ENCODE measurements around the gene ARL1.
"Not testable (repeated sequence)": the region's sequence is repeated elsewhere in the genome, so short reads cannot be mapped to it uniquely, and the experiment has no call there.

ARL1 gene

GRCh38 chr12:101410169-101410568, 2.6 kb upstream of the ARL1 start:
- not testable (repeated sequence) for H3K9me3 ChIP-seq (ENCODE audit: control insufficient read depth in 1 of 2, low read length in 2 of 2); H3K27me3 ChIP-seq (ENCODE audit: control insufficient read depth in 1 of 2, insufficient read depth in 2 of 2, low read length in 2 of 2); H3K36me3 ChIP-seq (ENCODE audit: control insufficient read depth in 1 of 2, insufficient read depth in 2 of 2, low read length in 2 of 2); H3K27ac ChIP-seq (ENCODE audit: low read depth, low read length); H3K4me3 ChIP-seq (ENCODE audit: low read depth in 1 of 2, low read length in 2 of 2); H3K9ac ChIP-seq (ENCODE audit: low read depth in 1 of 2, low read length in 2 of 2)
- peaks cover 11 to 18% of the 10 kb centered on the region in 2 donors for H3K4me1 ChIP-seq (ENCODE audit: control insufficient read depth in 1 of 2, insufficient read depth in 2 of 2, low read length in 2 of 2)

DNA sequence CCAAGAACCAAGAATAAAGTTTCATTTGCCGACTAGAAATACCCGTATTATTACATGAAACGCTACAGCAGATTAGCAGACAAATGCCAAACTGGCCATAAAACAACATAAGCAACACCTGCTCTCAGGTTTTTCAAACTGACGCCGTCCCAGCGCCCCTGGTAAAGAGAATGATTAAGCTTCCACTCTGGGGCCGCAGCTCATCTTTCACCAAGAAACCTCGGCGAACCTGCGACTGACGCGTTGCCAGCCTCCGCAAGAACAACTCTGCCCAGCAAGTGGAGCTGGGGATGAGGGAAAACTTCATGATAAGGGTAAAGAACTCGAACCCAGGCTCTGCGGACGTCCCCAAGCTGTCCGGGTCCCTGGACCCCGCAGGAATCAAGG, 530 bp downstream of the ARL1 start:
- no peaks in the 10 kb centered on the region for H3K27me3 ChIP-seq (ENCODE audit: control insufficient read depth in 1 of 2, insufficient read depth in 2 of 2, low read length in 2 of 2)
- H3K9ac ChIP-seq (ENCODE audit: low read depth in 1 of 2, low read length in 2 of 2) = peak overlapping the region; percentile 89 to 97
- H3K4me3 ChIP-seq (ENCODE audit: low read depth in 1 of 2, low read length in 2 of 2) = peak overlapping the region; percentile 83 to 98
- H3K36me3 ChIP-seq (ENCODE audit: control insufficient read depth in 1 of 2, insufficient read depth in 2 of 2, low read length in 2 of 2) = peaks cover 0 to 3% of the 10 kb centered on the region in 2 donors
- H3K4me1 ChIP-seq (ENCODE audit: control insufficient read depth in 1 of 2, insufficient read depth in 2 of 2, low read length in 2 of 2) = peaks cover 11 to 18% of the 10 kb centered on the region in 2 donors
- no peaks in the 10 kb centered on the region for H3K9me3 ChIP-seq (ENCODE audit: control insufficient read depth in 1 of 2, low read length in 2 of 2)
- peak overlapping the region; percentile 82 for H3K27ac ChIP-seq (ENCODE audit: low read depth, low read length)

GRCh38 chr12:101391181-101391580, 16.4 kb downstream of the ARL1 start:
- H3K4me3 ChIP-seq (ENCODE audit: low read depth in 1 of 2, low read length in 2 of 2); H3K9ac ChIP-seq (ENCODE audit: low read depth in 1 of 2, low read length in 2 of 2); H3K27ac ChIP-seq (ENCODE audit: low read depth, low read length); H3K9me3 ChIP-seq (ENCODE audit: control insufficient read depth in 1 of 2, low read length in 2 of 2); H3K4me1 ChIP-seq (ENCODE audit: control insufficient read depth in 1 of 2, insufficient read depth in 2 of 2, low read length in 2 of 2); H3K27me3 ChIP-seq (ENCODE audit: control insufficient read depth in 1 of 2, insufficient read depth in 2 of 2, low read length in 2 of 2): not testable (repeated sequence)
- H3K36me3 ChIP-seq (ENCODE audit: control insufficient read depth in 1 of 2, insufficient read depth in 2 of 2, low read length in 2 of 2) = peaks cover 25 to 50% of the 10 kb centered on the region in 2 donors

DNA sequence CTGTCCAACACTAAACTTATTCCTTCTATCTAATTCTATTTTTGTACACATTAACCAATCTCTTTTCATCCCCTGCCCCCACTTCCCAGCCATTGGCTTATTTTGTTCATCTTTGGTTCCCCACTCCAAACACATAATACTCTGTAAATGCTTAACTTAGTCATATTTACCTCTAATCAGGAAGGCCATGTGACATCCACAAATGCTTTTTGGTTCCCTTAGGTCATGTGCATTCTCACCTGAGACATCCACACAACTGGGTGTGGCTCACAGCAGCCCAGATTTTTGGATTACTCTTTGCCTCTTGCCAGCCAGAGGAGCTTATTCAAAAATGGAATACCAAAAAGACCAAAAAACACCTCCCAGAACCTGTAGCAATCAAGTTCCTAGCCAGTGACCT, 28.4 kb downstream of the ARL1 start:
- Histone ChIP-seq H3K27ac (ENCODE audit: low read depth, low read length) (no peak overlapping the region), H3K4me1 (ENCODE audit: control insufficient read depth in 1 of 2, insufficient read depth in 2 of 2, low read length in 2 of 2) (no peaks in the 10 kb centered on the region), H3K9ac (ENCODE audit: low read depth in 1 of 2, low read length in 2 of 2) (no peak overlapping the region), H3K27me3 (ENCODE audit: control insufficient read depth in 1 of 2, insufficient read depth in 2 of 2, low read length in 2 of 2) (no peaks in the 10 kb centered on the region), H3K9me3 (ENCODE audit: control insufficient read depth in 1 of 2, low read length in 2 of 2) (no peaks in the 10 kb centered on the region), H3K36me3 (ENCODE audit: control insufficient read depth in 1 of 2, insufficient read depth in 2 of 2, low read length in 2 of 2) (peaks cover 7 to 63% of the 10 kb centered on the region in 2 donors), H3K4me3 (ENCODE audit: low read depth in 1 of 2, low read length in 2 of 2) (no peak overlapping the region)

DNA sequence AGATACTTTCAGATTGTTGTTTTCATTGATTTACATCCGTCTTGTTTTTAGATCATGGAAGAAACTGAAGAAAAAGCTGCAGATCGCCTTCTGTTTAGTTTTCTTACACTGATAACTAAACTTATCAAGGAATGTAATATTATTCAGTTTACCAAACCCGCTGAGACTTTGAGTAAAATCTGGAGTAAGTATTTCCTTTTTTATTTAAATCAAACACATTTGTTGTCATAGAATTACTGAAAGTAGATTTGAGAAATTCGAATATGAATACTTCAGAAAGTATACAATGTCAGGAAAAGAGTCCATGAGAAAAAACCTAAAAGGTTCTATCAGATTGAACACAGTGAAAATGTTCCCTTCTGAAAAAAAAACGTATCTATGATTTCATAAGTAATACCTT, 32.0 kb downstream of the ARL1 start:
- Histone ChIP-seq H3K27me3 (ENCODE audit: control insufficient read depth in 1 of 2, insufficient read depth in 2 of 2, low read length in 2 of 2) (no peaks in the 10 kb centered on the region), H3K4me3 (ENCODE audit: low read depth in 1 of 2, low read length in 2 of 2) (no peak overlapping the region), H3K4me1 (ENCODE audit: control insufficient read depth in 1 of 2, insufficient read depth in 2 of 2, low read length in 2 of 2) (no peaks in the 10 kb centered on the region), H3K36me3 (ENCODE audit: control insufficient read depth in 1 of 2, insufficient read depth in 2 of 2, low read length in 2 of 2) (peaks cover 14 to 63% of the 10 kb centered on the region in 2 donors), H3K9me3 (ENCODE audit: control insufficient read depth in 1 of 2, low read length in 2 of 2) (no peaks in the 10 kb centered on the region), H3K9ac (ENCODE audit: low read depth in 1 of 2, low read length in 2 of 2) (no peak overlapping the region), H3K27ac (ENCODE audit: low read depth, low read length) (no peak overlapping the region)

GRCh38 chr12:101372431-101372830, 35.1 kb downstream of the ARL1 start:
- no peak overlapping the region for H3K4me3 ChIP-seq (ENCODE audit: low read depth in 1 of 2, low read length in 2 of 2)
- H3K36me3 ChIP-seq (ENCODE audit: control insufficient read depth in 1 of 2, insufficient read depth in 2 of 2, low read length in 2 of 2) = peaks cover 29 to 65% of the 10 kb centered on the region in 2 donors
- no peaks in the 10 kb centered on the region for H3K27me3 ChIP-seq (ENCODE audit: control insufficient read depth in 1 of 2, insufficient read depth in 2 of 2, low read length in 2 of 2)
- no peak overlapping the region for H3K27ac ChIP-seq (ENCODE audit: low read depth, low read length)
- no peak overlapping the region for H3K9ac ChIP-seq (ENCODE audit: low read depth in 1 of 2, low read length in 2 of 2)
- no peaks in the 10 kb centered on the region for H3K4me1 ChIP-seq (ENCODE audit: control insufficient read depth in 1 of 2, insufficient read depth in 2 of 2, low read length in 2 of 2)
- no peaks in the 10 kb centered on the region for H3K9me3 ChIP-seq (ENCODE audit: control insufficient read depth in 1 of 2, low read length in 2 of 2)

DNA sequence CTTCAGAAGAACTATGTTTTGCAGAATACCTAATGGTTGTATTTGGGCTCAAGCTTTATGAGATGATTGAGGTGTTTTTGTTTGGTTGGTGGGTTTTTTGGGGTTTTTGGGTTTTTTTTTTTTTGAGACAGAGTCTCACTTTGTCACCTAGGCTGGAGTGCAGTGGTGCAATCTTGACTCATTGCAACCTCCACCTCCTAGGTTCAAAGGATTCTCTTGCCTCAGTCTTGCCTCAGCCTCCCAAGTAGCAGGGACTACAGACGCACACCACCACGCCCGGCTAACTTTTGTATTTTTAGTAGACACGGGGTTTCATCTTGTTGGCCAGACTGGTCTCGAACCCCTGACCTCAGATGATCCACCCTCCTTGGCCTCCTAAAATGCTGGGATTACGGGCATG, 39.6 kb downstream of the ARL1 start:
- no peak overlapping the region for H3K4me3 ChIP-seq (ENCODE audit: low read depth in 1 of 2, low read length in 2 of 2)
- peaks cover 36 to 73% of the 10 kb centered on the region in 2 donors for H3K36me3 ChIP-seq (ENCODE audit: control insufficient read depth in 1 of 2, insufficient read depth in 2 of 2, low read length in 2 of 2)
- no peak overlapping the region for H3K27ac ChIP-seq (ENCODE audit: low read depth, low read length)
- H3K9me3 ChIP-seq (ENCODE audit: control insufficient read depth in 1 of 2, low read length in 2 of 2) = no peaks in the 10 kb centered on the region
- H3K4me1 ChIP-seq (ENCODE audit: control insufficient read depth in 1 of 2, insufficient read depth in 2 of 2, low read length in 2 of 2) = no peaks in the 10 kb centered on the region
- no peaks in the 10 kb centered on the region for H3K27me3 ChIP-seq (ENCODE audit: control insufficient read depth in 1 of 2, insufficient read depth in 2 of 2, low read length in 2 of 2)
- H3K9ac ChIP-seq (ENCODE audit: low read depth in 1 of 2, low read length in 2 of 2) = no peak overlapping the region

- no peak overlapping the region for H3K9ac ChIP-seq (ENCODE audit: low read depth in 1 of 2, low read length in 2 of 2)
- H3K27ac ChIP-seq (ENCODE audit: low read depth, low read length) = no peak overlapping the region
- peaks cover 16 to 56% of the 10 kb centered on the region in 2 donors for H3K36me3 ChIP-seq (ENCODE audit: control insufficient read depth in 1 of 2, insufficient read depth in 2 of 2, low read length in 2 of 2)
- H3K4me1 ChIP-seq (ENCODE audit: control insufficient read depth in 1 of 2, insufficient read depth in 2 of 2, low read length in 2 of 2) = no peaks in the 10 kb centered on the region
- H3K4me3 ChIP-seq (ENCODE audit: low read depth in 1 of 2, low read length in 2 of 2) = no peak overlapping the region
- H3K27me3 ChIP-seq (ENCODE audit: control insufficient read depth in 1 of 2, insufficient read depth in 2 of 2, low read length in 2 of 2) = no peaks in the 10 kb centered on the region
- no peaks in the 10 kb centered on the region for H3K9me3 ChIP-seq (ENCODE audit: control insufficient read depth in 1 of 2, low read length in 2 of 2)
Measured at GRCh38 chr12:101361455-101361854, 46.1 kb downstream of the ARL1 start.

- H3K27ac ChIP-seq (ENCODE audit: low read depth, low read length) = no peak overlapping the region
- H3K9me3 ChIP-seq (ENCODE audit: control insufficient read depth in 1 of 2, low read length in 2 of 2) = no peaks in the 10 kb centered on the region
- H3K4me3 ChIP-seq (ENCODE audit: low read depth in 1 of 2, low read length in 2 of 2) = no peak overlapping the region
- H3K36me3 ChIP-seq (ENCODE audit: control insufficient read depth in 1 of 2, insufficient read depth in 2 of 2, low read length in 2 of 2) = peaks cover 14 to 44% of the 10 kb centered on the region in 2 donors
- no peak overlapping the region for H3K9ac ChIP-seq (ENCODE audit: low read depth in 1 of 2, low read length in 2 of 2)
- H3K4me1 ChIP-seq (ENCODE audit: control insufficient read depth in 1 of 2, insufficient read depth in 2 of 2, low read length in 2 of 2) = no peaks in the 10 kb centered on the region
- no peaks in the 10 kb centered on the region for H3K27me3 ChIP-seq (ENCODE audit: control insufficient read depth in 1 of 2, insufficient read depth in 2 of 2, low read length in 2 of 2)
Measured at GRCh38 chr12:101356794-101357193, 50.8 kb downstream of the ARL1 start.

DNA sequence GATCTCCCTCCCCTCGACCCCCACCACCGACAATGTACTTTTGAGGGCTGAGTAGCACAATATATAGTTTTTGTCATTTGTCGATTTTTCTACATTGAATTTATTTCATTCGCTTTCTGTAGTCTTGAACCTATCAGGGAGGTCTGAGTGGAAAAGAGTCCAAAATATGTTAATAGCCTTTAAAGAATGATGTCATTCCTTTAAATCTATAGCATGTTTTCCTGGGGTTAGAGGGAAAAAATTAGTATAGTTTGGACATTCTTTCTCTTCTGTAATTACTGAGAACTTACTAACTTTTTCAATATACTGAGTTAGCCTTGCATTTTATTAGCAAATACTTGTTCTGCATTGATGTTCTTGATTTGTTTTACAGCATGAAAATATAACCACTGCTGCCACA, 55.9 kb downstream of the ARL1 start:
- no peaks in the 10 kb centered on the region for H3K27me3 ChIP-seq (ENCODE audit: control insufficient read depth in 1 of 2, insufficient read depth in 2 of 2, low read length in 2 of 2)
- no peaks in the 10 kb centered on the region for H3K9me3 ChIP-seq (ENCODE audit: control insufficient read depth in 1 of 2, low read length in 2 of 2)
- H3K27ac ChIP-seq (ENCODE audit: low read depth, low read length) = no peak overlapping the region
- no peaks in the 10 kb centered on the region for H3K4me1 ChIP-seq (ENCODE audit: control insufficient read depth in 1 of 2, insufficient read depth in 2 of 2, low read length in 2 of 2)
- no peak overlapping the region for H3K4me3 ChIP-seq (ENCODE audit: low read depth in 1 of 2, low read length in 2 of 2)
- no peak overlapping the region for H3K9ac ChIP-seq (ENCODE audit: low read depth in 1 of 2, low read length in 2 of 2)
- H3K36me3 ChIP-seq (ENCODE audit: control insufficient read depth in 1 of 2, insufficient read depth in 2 of 2, low read length in 2 of 2) = peaks cover 12 to 50% of the 10 kb centered on the region in 2 donors

- no peak overlapping the region for H3K27ac ChIP-seq (ENCODE audit: low read depth, low read length)
- H3K9ac ChIP-seq (ENCODE audit: low read depth in 1 of 2, low read length in 2 of 2) = no peak overlapping the region
- no peak overlapping the region for H3K4me3 ChIP-seq (ENCODE audit: low read depth in 1 of 2, low read length in 2 of 2)
- peaks cover 12 to 62% of the 10 kb centered on the region in 2 donors for H3K36me3 ChIP-seq (ENCODE audit: control insufficient read depth in 1 of 2, insufficient read depth in 2 of 2, low read length in 2 of 2)
- H3K9me3 ChIP-seq (ENCODE audit: control insufficient read depth in 1 of 2, low read length in 2 of 2) = no peaks in the 10 kb centered on the region
- H3K27me3 ChIP-seq (ENCODE audit: control insufficient read depth in 1 of 2, insufficient read depth in 2 of 2, low read length in 2 of 2) = no peaks in the 10 kb centered on the region
- no peaks in the 10 kb centered on the region for H3K4me1 ChIP-seq (ENCODE audit: control insufficient read depth in 1 of 2, insufficient read depth in 2 of 2, low read length in 2 of 2)
Measured at GRCh38 chr12:101343893-101344292, 63.7 kb downstream of the ARL1 start.

Measured in duodenal mucosa (tissue), 2 donors.